Ramos (cell line): ENCODE data around the gene RNF133.

Experiments used
- in situ Hi-C: fragments of 300-500 bp; cut with MboI; formaldehyde crosslinking; loops from one replicate; pipeline ENCODE4 v1.14.3; 2022; ENCODE audit warnings: low sequenced_read_pairs; ENCODE audit not compliant: unreplicated experiment

Gene RNF133, protein sequence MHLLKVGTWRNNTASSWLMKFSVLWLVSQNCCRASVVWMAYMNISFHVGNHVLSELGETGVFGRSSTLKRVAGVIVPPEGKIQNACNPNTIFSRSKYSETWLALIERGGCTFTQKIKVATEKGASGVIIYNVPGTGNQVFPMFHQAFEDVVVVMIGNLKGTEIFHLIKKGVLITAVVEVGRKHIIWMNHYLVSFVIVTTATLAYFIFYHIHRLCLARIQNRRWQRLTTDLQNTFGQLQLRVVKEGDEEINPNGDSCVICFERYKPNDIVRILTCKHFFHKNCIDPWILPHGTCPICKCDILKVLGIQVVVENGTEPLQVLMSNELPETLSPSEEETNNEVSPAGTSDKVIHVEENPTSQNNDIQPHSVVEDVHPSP

DNA sequence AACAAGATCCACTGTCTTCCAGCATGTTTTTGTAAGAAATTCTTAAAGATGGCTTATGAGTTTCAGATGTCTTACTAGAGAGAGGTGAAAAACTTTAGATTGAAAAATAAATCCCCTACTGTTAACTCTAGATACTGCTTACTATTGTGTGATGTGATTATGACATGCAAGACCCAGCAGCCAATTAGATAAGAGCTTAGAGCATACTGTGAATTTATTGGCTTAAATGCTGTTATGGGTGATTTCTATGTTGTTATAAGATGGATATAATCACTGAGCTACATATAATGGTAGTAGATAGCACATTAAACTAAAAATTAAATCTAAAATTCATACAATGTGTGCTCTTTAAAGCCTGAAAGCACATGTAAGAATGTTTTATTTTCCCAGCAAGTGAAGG is at the start of gene RNF133:
TSS of gene RNF133 (minus strand) at position 101 of the 400 bp plus-strand sequence. CDS start 199 bp downstream, outside the sequence.
- in situ Hi-C loops, result no loop called here

DNA sequence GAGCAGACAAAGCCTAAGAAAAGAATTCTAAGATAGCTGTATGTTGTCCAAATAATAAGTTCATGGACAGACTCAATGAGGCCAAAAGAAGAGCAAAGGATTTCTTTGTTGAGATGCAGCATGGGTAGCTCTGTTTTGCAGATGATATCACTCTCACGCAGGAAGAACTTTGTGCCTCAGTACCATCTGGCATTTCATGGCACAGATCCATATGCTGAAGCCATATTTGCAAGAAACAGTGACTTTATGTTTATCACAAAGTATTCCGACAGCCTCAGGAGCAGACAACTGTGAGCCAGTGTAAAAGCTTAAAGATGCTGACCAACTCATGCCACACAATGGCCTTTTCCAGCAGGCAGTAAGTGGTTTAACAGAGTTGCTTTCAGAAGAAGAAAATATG is 49.3 kb upstream of the RNF133 start:
- in situ Hi-C loops, result no loop called here

DNA sequence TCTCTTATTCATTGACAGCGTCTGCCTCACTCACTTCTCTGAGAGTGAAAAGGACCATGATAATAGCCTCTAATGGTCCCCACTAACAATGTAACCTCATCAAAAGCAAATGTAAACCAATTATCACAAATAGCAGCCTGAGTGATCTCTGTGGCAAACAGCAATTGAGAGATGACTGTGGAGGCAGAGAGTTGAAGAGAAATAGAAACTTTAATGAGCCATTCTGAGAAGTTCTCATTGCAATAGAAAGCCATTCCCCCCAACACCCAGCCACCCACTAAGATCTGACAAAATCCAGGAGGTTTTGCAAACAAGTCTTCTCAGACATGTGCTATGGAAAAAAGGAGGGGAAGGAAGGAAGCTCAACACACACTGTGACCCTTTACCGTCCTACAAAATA is 48.0 kb upstream of the RNF133 start:
- in situ Hi-C loops, result no loop called here

DNA sequence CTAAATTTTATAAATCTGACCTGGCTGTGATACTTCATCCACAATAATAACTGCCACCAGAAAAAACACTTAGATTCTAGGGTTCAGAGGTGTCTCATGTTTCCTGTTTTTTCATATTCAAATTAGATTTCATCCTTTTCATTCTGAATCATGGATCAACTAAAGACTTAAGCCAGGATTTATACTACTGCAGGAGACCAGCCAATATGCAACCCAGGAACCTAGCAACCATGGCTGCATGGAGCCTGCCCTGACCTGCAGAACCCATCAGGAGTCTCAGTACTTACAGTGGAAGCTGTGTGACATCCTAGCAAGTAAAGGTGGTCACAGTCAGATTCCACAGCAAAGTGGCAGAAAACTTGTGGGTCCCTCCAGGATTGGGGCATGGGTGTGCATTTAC is 44.3 kb upstream of the RNF133 start:
- in situ Hi-C loops, result no loop called here

DNA sequence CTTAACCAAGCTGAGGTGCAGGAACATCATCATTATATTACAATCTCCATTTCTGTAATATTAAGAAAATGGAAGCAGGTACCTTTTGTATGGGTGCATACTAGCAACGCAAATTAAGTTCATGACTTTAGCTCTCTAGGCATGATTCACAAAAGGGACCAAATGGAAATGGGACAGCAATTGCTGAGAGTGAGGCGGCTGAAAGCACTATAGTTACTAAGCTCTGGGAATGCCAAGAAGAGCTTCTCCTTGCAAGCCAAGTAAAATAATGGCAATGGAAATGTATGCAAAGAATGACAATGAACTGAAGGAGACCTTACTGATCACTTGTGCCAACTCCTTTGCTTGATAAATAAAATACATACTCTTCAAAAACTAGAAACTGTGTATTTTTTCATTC is 40.0 kb upstream of the RNF133 start:
- in situ Hi-C loops, result no loop called here

DNA sequence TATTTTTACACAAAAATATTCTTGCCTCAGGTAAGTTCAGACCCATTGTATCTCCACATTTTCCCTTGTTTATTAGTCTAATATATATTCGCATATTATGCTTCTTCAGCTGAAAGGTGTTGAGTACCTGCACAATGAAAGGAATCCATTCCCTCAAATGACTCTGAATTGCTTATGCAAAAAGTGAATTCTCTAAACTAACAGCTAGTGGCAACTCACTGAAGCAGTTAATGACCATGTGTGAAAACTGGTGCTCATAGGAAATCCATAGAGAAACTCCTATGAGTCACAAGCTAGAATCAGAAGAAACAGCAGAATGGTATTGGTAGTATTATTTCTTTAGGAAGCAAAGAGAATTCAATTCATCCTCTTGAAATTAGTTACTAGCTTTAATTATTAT is 37.3 kb upstream of the RNF133 start:
- in situ Hi-C loops, result no loop called here

DNA sequence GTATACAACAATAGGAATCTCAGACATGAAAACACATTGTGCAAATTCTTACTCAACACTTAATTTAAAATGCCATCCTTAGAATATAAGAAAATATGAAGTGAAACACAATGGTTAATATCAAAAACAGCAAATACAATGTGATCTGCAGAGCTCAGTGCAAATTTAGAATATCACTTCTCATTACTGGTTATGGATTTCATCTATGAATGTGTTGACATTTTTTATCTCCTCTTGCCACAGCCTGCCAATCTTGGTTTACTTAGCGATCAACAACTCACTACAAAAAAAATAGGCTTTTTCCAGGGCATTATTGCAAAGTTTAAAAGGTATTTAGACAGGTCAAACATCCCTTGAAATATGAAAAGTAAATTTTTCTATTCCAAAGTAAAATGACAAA is 28.8 kb upstream of the RNF133 start:
- in situ Hi-C loops, result no loop called here

DNA sequence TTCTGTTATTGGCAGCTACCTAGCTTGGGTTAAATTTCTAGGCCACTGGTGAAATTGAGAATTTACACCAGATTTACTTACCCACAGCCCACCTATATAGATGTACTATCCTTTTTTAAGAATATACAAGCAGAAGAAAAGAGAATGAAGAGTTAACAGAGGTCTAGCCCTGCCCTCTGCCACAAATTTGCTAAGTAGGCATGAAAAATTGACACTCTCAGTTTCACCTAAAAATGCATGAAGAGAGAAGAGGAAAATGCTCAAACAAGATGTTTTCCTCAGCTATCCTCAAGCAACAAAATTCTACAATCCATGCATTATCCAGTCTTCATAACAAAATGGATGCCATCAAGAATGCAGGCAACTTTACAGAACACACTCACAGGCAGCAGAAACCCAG is 28.4 kb upstream of the RNF133 start:
- in situ Hi-C loops, result no loop called here

DNA sequence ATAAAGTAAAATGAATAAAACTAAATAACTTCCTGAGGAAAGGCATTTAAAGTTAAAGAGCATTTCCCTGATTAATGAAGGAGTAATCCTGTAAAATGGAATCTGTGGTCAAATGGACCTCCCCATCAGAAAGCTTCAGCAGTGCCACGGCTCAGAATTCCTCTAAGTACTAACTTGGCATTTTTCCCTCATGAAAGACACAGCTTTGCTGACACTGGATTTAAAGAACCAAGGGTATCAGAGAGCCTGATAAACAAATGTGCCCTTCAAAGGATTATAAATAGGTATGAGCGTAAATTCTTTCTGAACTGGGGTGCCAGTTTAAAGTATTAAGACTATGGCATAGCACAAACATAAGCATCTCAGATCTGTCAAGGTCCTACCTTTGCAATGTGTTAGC is 28.0 kb upstream of the RNF133 start:
- in situ Hi-C loops, result no loop called here

DNA sequence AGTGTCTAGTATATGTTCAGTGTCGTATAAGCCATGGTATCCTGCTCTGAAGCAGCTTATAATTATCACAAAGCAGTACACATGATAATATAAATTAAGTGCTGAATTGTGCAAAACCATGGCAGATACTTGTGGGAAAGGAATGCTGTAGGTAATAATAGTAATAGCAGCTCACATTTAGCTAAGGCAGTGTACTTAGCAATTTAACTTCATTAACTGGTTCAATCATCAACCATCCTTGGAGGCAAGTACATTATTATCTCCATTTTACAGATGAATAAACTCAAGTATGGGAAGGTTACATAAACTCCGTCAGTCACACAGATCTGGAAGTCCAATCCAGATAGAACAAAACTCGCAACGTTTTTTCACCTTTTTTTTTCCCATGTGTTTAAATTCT is 25.4 kb upstream of the RNF133 start:
- in situ Hi-C loops, result no loop called here

DNA sequence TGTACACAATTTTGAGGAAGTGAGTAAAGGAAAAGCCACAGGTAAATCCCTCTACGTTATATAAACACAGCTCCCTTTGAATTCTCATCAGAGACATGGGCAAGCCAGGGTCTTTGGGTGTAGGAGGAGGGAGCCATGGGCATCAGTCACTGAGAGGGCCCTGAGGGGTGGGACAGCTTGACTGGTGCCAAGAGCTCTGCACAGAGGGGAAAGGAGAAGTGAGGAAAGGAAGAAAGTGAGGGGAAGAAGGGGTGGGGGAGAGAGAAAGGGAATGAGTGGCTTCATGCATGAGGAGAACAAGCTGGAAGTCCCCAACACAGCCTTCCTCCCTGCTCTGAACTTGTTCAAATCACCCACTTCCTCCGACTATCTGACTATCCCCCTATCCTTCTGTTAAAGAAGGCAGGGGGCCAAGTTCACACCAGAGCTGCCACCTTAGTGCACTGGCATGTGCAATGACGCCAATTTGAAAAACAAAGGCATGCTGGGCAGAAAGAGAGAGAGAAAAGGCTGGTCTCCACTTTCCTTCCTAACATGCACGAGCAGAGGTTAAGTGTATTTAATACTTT is 20.2 kb upstream of the RNF133 start:
- in situ Hi-C loops, result no loop called here

DNA sequence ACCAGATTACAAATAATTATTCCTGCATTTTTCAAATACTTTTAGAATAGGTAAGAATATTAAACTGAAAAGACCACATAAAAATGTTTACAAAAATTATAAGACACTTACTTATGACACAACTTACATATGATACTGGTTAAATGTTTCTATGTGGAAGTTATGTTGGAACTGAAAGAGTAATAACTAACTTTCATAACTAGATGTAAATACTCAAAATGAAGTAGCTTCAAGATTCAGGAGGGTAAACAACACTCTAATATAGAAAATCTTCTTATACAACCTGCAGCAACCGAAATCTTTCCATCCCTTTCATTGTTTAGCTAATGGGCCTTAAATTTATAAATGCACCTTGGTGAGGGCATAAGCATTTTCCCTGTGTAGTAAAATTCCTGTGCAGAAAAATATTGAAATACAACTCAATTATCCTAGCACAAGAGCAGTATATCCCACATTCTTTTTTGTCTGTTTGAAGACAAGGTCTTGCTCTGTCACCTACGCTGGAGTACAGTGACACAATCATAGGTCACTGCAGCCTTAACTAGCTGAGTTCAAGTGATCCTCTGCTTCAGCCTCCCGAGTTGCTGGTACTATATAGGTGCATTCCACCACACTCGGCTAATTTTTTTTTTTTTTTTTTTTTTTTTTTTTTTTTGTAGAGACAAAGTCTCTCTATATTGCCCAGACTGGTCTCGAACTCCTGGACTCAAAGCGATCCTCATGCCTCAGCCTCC is 18.6 kb upstream of the RNF133 start:
- in situ Hi-C loops, result no loop called here

DNA sequence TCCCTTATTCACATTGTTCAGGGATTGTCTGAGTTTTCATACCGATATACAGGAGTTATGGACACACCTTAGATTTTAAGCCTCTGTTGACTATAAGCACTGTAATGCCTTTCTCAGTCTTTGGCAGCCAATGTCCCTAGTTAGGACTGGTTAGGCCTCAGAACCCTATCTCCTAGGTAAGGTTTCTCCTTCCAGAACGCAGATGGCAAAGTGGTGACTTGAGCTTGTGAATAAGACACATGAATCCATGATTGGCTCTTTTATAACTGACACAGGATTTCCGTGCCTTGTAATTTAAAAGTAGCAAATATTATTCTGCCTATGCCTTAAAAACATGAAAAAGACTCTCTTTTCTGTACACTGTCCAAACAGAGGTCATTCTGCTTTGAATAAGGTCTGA is 16.3 kb upstream of the RNF133 start:
- in situ Hi-C loops, result no loop called here

DNA sequence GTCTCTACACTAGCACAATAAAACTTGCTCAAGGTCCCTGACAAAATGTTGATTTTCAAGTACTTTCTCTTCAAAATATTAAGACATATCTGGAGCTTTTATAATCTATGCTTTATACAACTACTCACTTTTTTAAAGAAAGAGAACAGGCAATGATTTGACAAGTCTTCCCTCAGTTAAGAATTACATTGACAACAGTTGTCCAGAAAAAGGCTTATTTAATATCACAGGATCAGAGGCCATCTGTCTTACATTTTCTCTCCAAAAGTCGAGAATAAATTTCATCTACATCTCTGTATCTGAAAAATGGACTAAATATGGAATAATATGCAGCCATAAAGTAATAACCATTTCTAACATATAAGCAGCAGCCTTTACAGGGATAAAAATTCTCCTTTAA is 12.0 kb upstream of the RNF133 start:
- in situ Hi-C loops, result no loop called here

DNA sequence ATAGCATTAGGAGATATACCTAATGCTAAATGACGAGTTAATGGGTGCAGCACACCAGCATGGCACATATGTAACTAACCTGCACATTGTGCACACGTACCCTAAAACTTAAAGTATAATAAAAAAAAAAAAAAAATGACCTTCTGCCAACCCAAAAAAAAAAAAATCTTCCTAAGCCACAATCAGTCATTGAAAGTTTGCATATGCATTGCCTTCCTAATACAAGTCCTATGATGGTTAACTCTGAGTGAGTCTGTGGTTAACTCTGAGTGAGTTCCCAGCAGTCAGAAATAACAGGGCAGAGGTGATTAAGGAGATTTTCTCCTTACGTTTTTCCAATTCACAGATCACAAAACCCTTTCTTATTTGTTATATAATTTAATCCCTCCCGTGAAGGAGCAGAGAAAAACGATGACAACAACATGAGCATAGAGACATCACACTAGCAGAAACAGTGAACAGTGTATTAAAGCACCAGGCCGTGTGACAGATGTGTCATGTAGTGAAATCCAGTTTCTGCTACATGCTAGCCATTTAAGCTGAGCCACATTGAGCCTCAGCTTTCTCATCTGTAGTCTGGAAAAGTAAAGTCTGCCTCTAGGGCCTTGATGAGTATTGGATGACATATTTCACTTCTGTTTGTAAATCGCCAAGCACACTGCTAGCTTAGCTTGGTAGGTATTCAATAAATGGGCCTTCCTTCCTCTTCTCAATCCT is 11.2 kb upstream of the RNF133 start:
- in situ Hi-C loops, result no loop called here

DNA sequence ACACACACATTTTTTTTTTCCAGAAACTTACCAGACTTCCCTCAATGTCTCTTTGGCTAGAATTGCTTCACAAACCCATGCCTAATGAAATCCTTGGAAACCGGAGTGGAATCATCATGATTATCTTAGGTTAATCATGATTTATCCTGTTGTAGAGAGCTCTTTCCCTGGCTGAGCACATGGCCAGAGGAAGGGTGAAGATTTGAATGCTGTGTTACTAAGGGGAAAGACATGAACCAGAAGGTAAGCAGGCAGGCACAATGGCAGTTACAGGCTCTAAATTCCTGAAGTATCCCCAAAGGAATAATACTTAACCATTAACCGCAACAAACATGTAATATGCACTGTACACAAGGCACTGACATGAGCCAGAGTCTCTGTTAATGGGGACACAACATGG is 7.9 kb upstream of the RNF133 start:
- in situ Hi-C loops, result no loop called here

DNA sequence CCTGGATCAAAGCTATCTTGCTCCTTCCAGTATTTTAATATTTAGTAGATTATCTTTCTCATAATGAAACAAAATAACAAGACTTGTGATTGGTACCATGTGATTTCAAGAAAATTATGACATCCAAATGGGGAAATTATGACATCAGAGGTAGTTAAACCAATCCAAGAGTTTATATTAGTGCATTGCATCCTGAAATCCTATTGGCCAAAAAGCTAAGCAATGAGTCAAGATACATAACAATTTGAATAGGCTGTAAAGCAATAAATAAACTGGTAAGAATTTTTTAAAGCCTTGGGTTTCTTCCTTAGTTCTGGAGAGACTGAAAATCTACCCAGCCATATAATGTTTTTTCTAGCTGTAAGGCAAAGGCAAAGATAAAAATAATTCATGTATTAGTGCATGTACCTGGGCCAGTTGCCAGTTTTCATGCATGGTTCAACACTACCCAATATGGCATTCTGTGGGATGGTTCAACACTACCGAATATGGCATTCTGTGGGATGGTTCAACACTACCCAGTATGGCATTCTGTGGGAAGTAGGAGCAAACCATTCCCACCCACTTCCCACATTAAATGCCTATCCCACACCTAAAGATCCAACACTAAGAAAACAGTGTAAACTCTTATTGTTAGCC is 4.1 kb upstream of the RNF133 start, which contains the start of gene RNF148:
TSS of gene RNF148 (minus strand) at position 51 of the 639 bp plus-strand sequence. CDS start 172 bp downstream, outside the sequence.
- in situ Hi-C loops, result no loop called here

DNA sequence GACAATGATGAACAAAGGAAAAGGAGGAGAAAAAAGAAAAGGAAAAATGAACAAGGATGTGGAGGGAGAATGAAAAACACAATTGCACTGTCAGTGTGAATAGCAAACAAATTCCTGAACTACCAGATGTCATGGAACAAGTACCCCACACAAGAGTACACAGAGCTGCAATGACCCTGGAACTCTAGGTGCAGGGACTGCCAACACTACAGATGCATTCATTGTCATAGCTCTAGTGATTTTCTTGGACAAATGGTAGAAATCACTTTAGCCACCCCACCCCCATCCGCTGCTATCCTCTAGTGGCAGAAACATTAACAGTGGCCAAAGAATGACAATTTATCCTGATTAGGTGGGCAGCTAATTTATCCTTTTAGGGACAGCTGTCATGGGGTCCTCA is 3.1 kb downstream of the RNF133 start:
- in situ Hi-C loops, result no loop called here

DNA sequence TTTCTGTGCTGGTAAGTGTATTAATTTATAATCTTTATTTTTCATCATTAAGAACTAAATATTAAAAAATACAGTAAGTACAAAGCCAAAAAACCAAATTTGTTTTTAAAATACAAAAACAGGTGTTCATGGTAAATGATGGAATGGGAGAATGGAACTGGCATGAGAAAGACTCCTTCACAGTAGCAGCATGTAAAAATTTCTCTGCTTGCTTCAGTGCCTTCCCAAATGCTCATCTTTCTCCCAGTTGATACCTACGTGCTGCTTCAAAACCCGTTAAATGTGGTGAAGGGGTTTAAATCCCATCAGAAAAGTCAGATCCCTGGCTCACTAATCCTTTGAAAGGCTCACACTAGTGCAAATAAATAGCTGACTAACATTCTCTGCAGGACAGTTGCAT is 4.2 kb downstream of the RNF133 start:
- in situ Hi-C loops, result no loop called here

DNA sequence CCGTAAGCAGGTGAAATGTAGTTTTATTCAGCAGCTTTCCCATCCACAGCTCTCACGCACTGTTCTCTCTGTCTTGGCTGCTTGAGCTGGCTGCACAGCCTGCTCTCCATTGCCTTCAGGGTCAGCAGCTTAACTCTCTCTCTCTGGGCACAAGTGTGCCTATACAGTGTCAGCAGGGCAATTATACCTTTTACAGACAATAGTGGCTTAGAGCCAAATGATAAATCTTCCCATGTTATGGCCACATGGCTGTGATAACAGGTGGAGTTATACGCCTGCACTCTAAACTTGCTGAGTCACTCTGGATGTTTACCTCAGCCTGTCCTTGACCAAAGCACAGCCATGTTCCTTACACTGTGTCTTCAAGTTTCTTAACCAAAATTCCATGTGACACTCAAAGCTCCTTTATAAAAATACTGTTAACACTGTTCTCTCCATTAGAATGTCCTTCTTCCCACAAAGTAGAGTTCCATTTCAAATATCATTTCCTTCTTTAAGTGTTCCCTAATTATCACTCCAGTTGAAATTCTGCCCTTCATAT is 6.1 kb downstream of the RNF133 start:
- in situ Hi-C loops, result no loop called here
